ENCODE results near the gene ATF5.
"Not testable (repeated sequence)": the region's sequence is repeated elsewhere in the genome, so short reads cannot be mapped to it uniquely, and the experiment has no call there.

Gene ATF5

GRCh38 chr19:49958596-49958995 lies 29.6 kb downstream of the ATF5 start:
- not testable (repeated sequence) for H3K4me3 ChIP-seq (ENCODE audit: low read length); DNase-seq (ENCODE audit: low read depth, low spot score)

GRCh38 chr19:49959892-49960291 lies 30.9 kb downstream of the ATF5 start:
- H3K4me3 ChIP-seq (ENCODE audit: low read length); DNase-seq (ENCODE audit: low read depth, low spot score): not testable (repeated sequence)

- not testable (repeated sequence) for H3K4me3 ChIP-seq (ENCODE audit: low read length); DNase-seq (ENCODE audit: low read depth, low spot score)
These were observed 32.0 kb downstream of the ATF5 start, which contains the start of gene SIGLEC11 for GRCh38 chr19:49960980-49961379. Gene SIGLEC11 (minus strand): TSS chr19:49961172. CDS start chr19:49961081, 91 bp downstream.

- DNase-seq (ENCODE audit: low read depth, low spot score), result no peak
- H3K4me3 ChIP-seq (ENCODE audit: low read length), result no peak overlapping the region
These were observed 39.4 kb downstream of the ATF5 start for GRCh38 chr19:49968279-49968922.

- DNase-seq (ENCODE audit: low read depth, low spot score); H3K4me3 ChIP-seq (ENCODE audit: low read length): not testable (repeated sequence)
These were observed 40.4 kb downstream of the ATF5 start for GRCh38 chr19:49969355-49969754.

- no peak overlapping the region for H3K4me3 ChIP-seq (ENCODE audit: low read length)
- DNase-seq (ENCODE audit: low read depth, low spot score), result no peak
These were observed 43.0 kb downstream of the ATF5 start for GRCh38 chr19:49971991-49972411.

GRCh38 chr19:49972841-49973240 lies 43.8 kb downstream of the ATF5 start:
- no peak overlapping the region for H3K4me3 ChIP-seq (ENCODE audit: low read length)
- DNase-seq (ENCODE audit: low read depth, low spot score), result no peak

GRCh38 chr19:49973987-49974386 lies 45.0 kb downstream of the ATF5 start:
- DNase-seq (ENCODE audit: low read depth, low spot score), result no peak
- H3K4me3 ChIP-seq (ENCODE audit: low read length), result no peak overlapping the region

- DNase-seq (ENCODE audit: low read depth, low spot score), result no peak
- H3K4me3 ChIP-seq (ENCODE audit: low read length), result no peak overlapping the region
These were observed 46.0 kb downstream of the ATF5 start for GRCh38 chr19:49975051-49975450.

- no peak for DNase-seq (ENCODE audit: low read depth, low spot score)
- no peak overlapping the region for H3K4me3 ChIP-seq (ENCODE audit: low read length)
These were observed 47.5 kb downstream of the ATF5 start for GRCh38 chr19:49976496-49976895.

GRCh38 chr19:49977076-49977475 lies 48.1 kb downstream of the ATF5 start:
- no peak for DNase-seq (ENCODE audit: low read depth, low spot score)
- H3K4me3 ChIP-seq (ENCODE audit: low read length), result no peak overlapping the region

- no peak overlapping the region for H3K4me3 ChIP-seq (ENCODE audit: low read length)
- no peak for DNase-seq (ENCODE audit: low read depth, low spot score)
These were observed 48.9 kb downstream of the ATF5 start for GRCh38 chr19:49977881-49978280.

GRCh38 chr19:49978324-49978723 lies 49.3 kb downstream of the ATF5 start:
- no peak overlapping the region for H3K4me3 ChIP-seq (ENCODE audit: low read length)
- DNase-seq (ENCODE audit: low read depth, low spot score), result no peak

GRCh38 chr19:49981603-49982593 lies 52.9 kb downstream of the ATF5 start:
- DNase-seq (ENCODE audit: low read depth, low spot score), result no peak
- no peak overlapping the region for H3K4me3 ChIP-seq (ENCODE audit: low read length)

Data from Jurkat, Clone E6-1 (cell line).